H1 (cell line): ENCODE measurements around the gene SASS6. TPM values are rescaled to one million over a fixed set of nuclear protein-coding genes. Genes with fewer than 3 reads are reported as not detected.

Source experiments
- CTCF ChIA-PET: fragments of 300-600 bp; sonication (Branson Sonifier 250); formaldehyde crosslinking; loops from one replicate; lab custom pipeline; 2021; ENCODE audit not compliant: partially characterized antibody; lab: Charles Lee
- POLR2A ChIA-PET: fragments of 300-600 bp; sonication (Branson Sonifier 250); formaldehyde crosslinking; loops from one replicate; lab custom pipeline; 2021; ENCODE audit warnings: inconsistent platforms; ENCODE audit not compliant: partially characterized antibody; lab: Charles Lee
- DNase-seq, 2 experiments: peaks; one replicate each; pipeline versions ENCODE4 v3.0.0 to v3.0.0-alpha.2; 2010 to 2022; ENCODE audit warnings: low spot score in 2 of 2, low read depth in 1 of 2, mixed read lengths in 1 of 2
- FAIRE-seq: peaks from 2 replicates; lab custom pipeline; 2011; peaks lifted over from hg19 to GRCh38; lab: Jason Lieb, UNC
- H2AFZ ChIP-seq: 2 replicates; pipeline ENCODE4 v1.8.1; 2012; ENCODE audit warnings: low read length, inconsistent platforms
- H2AK5ac ChIP-seq: 2 replicates; pipeline ENCODE4 v1.6.1; 2013; ENCODE audit warnings: low read depth, low read length
- H2BK120ac ChIP-seq: replicated peaks from 2 replicates; pipeline ENCODE3; 2013; ENCODE audit warnings: low read depth, low read length, inconsistent platforms
- H2BK12ac ChIP-seq: 2 replicates; pipeline ENCODE4 v1.6.1; 2013; ENCODE audit warnings: low read depth, low read length
- H2BK15ac ChIP-seq: 2 replicates; pipeline ENCODE4 v1.6.1; 2013; ENCODE audit warnings: low read length
- H2BK20ac ChIP-seq: 2 replicates; pipeline ENCODE4 v1.6.1; 2013; ENCODE audit warnings: low read length
- H2BK5ac ChIP-seq: 2 replicates; pipeline ENCODE4 v1.6.1; 2013; ENCODE audit warnings: low read depth, low read length
- H3K14ac ChIP-seq: 2 replicates; pipeline ENCODE4 v1.6.1; 2013; ENCODE audit warnings: inconsistent platforms; ENCODE audit not compliant: insufficient read length
- H3K18ac ChIP-seq: 2 replicates; pipeline ENCODE4 v1.6.1; 2013; ENCODE audit warnings: low read length; ENCODE audit errors: extremely low read depth
- H3K23ac ChIP-seq: 2 replicates; pipeline ENCODE4 v1.6.1; 2013; ENCODE audit warnings: inconsistent platforms; ENCODE audit not compliant: insufficient read length
- H3K23me2 ChIP-seq: 2 replicates; pipeline ENCODE4 v1.6.1; 2013; ENCODE audit warnings: low read depth, low read length
- H3K27ac ChIP-seq: 2 replicates; pipeline ENCODE4 v1.6.1; 2011; ENCODE audit warnings: low read depth, low read length, inconsistent platforms
- H3K27me3 ChIP-seq, 4 experiments: replicated peaks in 1 of 4; 1 replicate in 1 of 4; 2 replicates in 3 of 4; pipeline versions ENCODE4 v1.6.1 to v1.8.1; 2011 to 2013; ENCODE audit warnings: low read length in 3 of 4, mild to moderate bottlenecking in 3 of 4, inconsistent platforms in 2 of 4, mixed read lengths in 2 of 4, moderate library complexity in 1 of 4; ENCODE audit not compliant: control insufficient read depth in 3 of 4, insufficient read depth in 3 of 4; ENCODE audit errors: extremely low read depth in 1 of 4
- H3K36me3 ChIP-seq, 4 experiments: 2 replicates each; pipeline versions ENCODE4 v1.6.1 to v1.8.1; 2011 to 2013; ENCODE audit warnings: mild to moderate bottlenecking in 4 of 4, low read length in 3 of 4, moderate library complexity in 2 of 4, control low read depth in 1 of 4, inconsistent platforms in 1 of 4; ENCODE audit not compliant: insufficient read depth in 4 of 4, control insufficient read depth in 2 of 4
- H3K4ac ChIP-seq: replicated peaks from 2 replicates; pipeline ENCODE3; 2013; ENCODE audit warnings: low read length, low read depth, mixed read lengths, inconsistent platforms; ENCODE audit not compliant: insufficient read length
- H3K4me1 ChIP-seq, 4 experiments: replicated peaks in 1 of 4; 1 replicate in 1 of 4; 2 replicates in 3 of 4; pipeline versions ENCODE4 v1.6.1 to v1.8.1; 2011 to 2013; ENCODE audit warnings: low read length in 3 of 4, inconsistent platforms in 2 of 4, mixed read lengths in 1 of 4; ENCODE audit not compliant: insufficient read depth in 4 of 4, control insufficient read depth in 3 of 4
- H3K4me2 ChIP-seq, 2 experiments: 2 replicates each; pipeline versions ENCODE4 v1.6.1 to v1.8.1; 2011 to 2013; ENCODE audit warnings: low read depth in 2 of 2, low read length in 2 of 2, control low read depth in 1 of 2, inconsistent platforms in 1 of 2, mild to moderate bottlenecking in 1 of 2; ENCODE audit not compliant: insufficient read depth in 1 of 2
- H3K4me3 ChIP-seq, 4 experiments: fragments of 200-600, 300-600 bp in 1 of 4; sonication (generic), shearing (Covaris generic), sonication (Bioruptor Twin) in 1 of 4; 2 replicates each; pipeline versions ENCODE4 v1.5.1 to v1.8.1; 2011 to 2016; ENCODE audit warnings: low read length in 4 of 4, low read depth in 3 of 4, control low read depth in 2 of 4, inconsistent platforms in 2 of 4, mild to moderate bottlenecking in 2 of 4, mixed read lengths in 1 of 4, moderate library complexity in 1 of 4; ENCODE audit not compliant: insufficient read depth in 2 of 4; ENCODE audit errors: extremely low read depth in 1 of 4
- H3K56ac ChIP-seq: replicated peaks from 2 replicates; pipeline ENCODE3; 2013; ENCODE audit warnings: low read depth, mild to moderate bottlenecking, mixed read lengths, low read length, inconsistent platforms; ENCODE audit not compliant: insufficient read length
- H3K79me1 ChIP-seq: 2 replicates; pipeline ENCODE4 v1.6.1; 2013; ENCODE audit warnings: low read depth, low read length, control low read depth
- H3K79me2 ChIP-seq, 2 experiments: 2 replicates each; pipeline versions ENCODE4 v1.6.1 to v1.8.1; 2012 to 2013; ENCODE audit warnings: low read length in 2 of 2, mild to moderate bottlenecking in 2 of 2, inconsistent platforms in 1 of 2; ENCODE audit not compliant: insufficient read depth in 2 of 2, control insufficient read depth in 1 of 2
- H3K9ac ChIP-seq, 4 experiments: replicated peaks in 1 of 4; 1 replicate in 1 of 4; 2 replicates in 3 of 4; pipeline versions ENCODE4 v1.6.1 to v1.8.1; 2011 to 2013; ENCODE audit warnings: low read depth in 3 of 4, low read length in 3 of 4, control low read depth in 2 of 4, mild to moderate bottlenecking in 2 of 4, moderate library complexity in 2 of 4, inconsistent platforms in 1 of 4; ENCODE audit errors: extremely low read depth in 1 of 4
- H3K9me3 ChIP-seq, 2 experiments: 2 replicates each; pipeline versions ENCODE4 v1.6.1 to v1.8.1; 2012 to 2013; ENCODE audit warnings: mild to moderate bottlenecking in 2 of 2, moderate library complexity in 2 of 2, control low read depth in 1 of 2, inconsistent platforms in 1 of 2, low read depth in 1 of 2, low read length in 1 of 2, mixed read lengths in 1 of 2; ENCODE audit not compliant: insufficient read depth in 2 of 2
- H4K20me1 ChIP-seq, 2 experiments: replicated peaks in 1 of 2; 2 replicates each; pipeline versions ENCODE3 to v1.8.1; 2011 to 2013; ENCODE audit warnings: inconsistent platforms in 2 of 2, low read length in 2 of 2, mild to moderate bottlenecking in 1 of 2; ENCODE audit not compliant: insufficient read depth in 2 of 2, control insufficient read depth in 1 of 2
- H4K5ac ChIP-seq: 2 replicates; pipeline ENCODE4 v1.6.1; 2013; ENCODE audit warnings: low read length, low read depth, mixed read lengths, inconsistent platforms; ENCODE audit not compliant: insufficient read length
- H4K8ac ChIP-seq: 2 replicates; pipeline ENCODE4 v1.8.0; 2013; ENCODE audit warnings: mild to moderate bottlenecking, moderate library complexity, low read length, inconsistent platforms; ENCODE audit not compliant: insufficient read depth; ENCODE audit errors: extremely low read depth
- H4K91ac ChIP-seq: replicated peaks from 2 replicates; pipeline ENCODE3; 2013; ENCODE audit warnings: low read length, mixed read lengths, inconsistent platforms; ENCODE audit not compliant: insufficient read length
- ATF2 ChIP-seq: IDR thresholded peaks from 2 replicates; pipeline ENCODE4 v1.6.1; 2012; ENCODE audit warnings: low read length, inconsistent platforms
- BCL11A ChIP-seq, 2 experiments: IDR thresholded peaks; one replicate each; pipeline ENCODE4 v1.6.1; 2011; ENCODE audit warnings: low read depth in 2 of 2, low read length in 2 of 2, mild to moderate bottlenecking in 2 of 2
- CREB1 ChIP-seq: IDR thresholded peaks from 2 replicates; pipeline ENCODE4 v1.6.1; 2012; ENCODE audit warnings: inconsistent platforms
- EZH2 ChIP-seq: fragments of 200-600 bp; sonication (generic); IDR thresholded peaks from 2 replicates; pipeline ENCODE4 v1.7.1; 2012; ENCODE audit warnings: low read depth, mild to moderate bottlenecking, moderate library complexity, low read length, inconsistent platforms; ENCODE audit not compliant: severe bottlenecking
- FOSL1 ChIP-seq: IDR thresholded peaks from 2 replicates; pipeline ENCODE4 v1.6.1; 2011; ENCODE audit warnings: mild to moderate bottlenecking, low read depth, low read length, moderate library complexity; ENCODE audit not compliant: insufficient read depth
- JUN ChIP-seq: IDR thresholded peaks from 2 replicates; pipeline ENCODE4 v1.6.1; 2011; ENCODE audit warnings: low read depth, mild to moderate bottlenecking, improper control_type of control experiment, low read length
- JUND ChIP-seq: IDR thresholded peaks from 2 replicates; pipeline ENCODE4 v1.6.1; 2011; ENCODE audit warnings: mild to moderate bottlenecking, improper control_type of control experiment, low read length
- KDM1A ChIP-seq: fragments of 200-600, 300-600 bp; sonication (generic); IDR thresholded peaks from 2 replicates; pipeline ENCODE4 v1.7.1; 2016; ENCODE audit warnings: mild to moderate bottlenecking, low read length, borderline replicate concordance
- POU5F1 ChIP-seq: IDR thresholded peaks from 2 replicates; pipeline ENCODE4 v1.6.1; 2011; ENCODE audit warnings: low read depth, mild to moderate bottlenecking, low read length, moderate library complexity
- RNF2 ChIP-seq: fragments of 200-900, 300-1000 bp; sonication (generic); IDR thresholded peaks from 2 replicates; pipeline ENCODE4 v1.7.1; 2016; ENCODE audit warnings: borderline replicate concordance, low read depth, mild to moderate bottlenecking, antibody characterized with exemption, low read length; ENCODE audit not compliant: poor library complexity, severe bottlenecking; ENCODE audit errors: missing control alignments
- SIX5 ChIP-seq: IDR thresholded peaks from 2 replicates; pipeline ENCODE4 v1.6.1; 2011; ENCODE audit warnings: mild to moderate bottlenecking, low read depth, low read length
- SP1 ChIP-seq: IDR thresholded peaks from 2 replicates; pipeline ENCODE4 v1.6.1; 2011; ENCODE audit warnings: low read depth, low read length
- SP4 ChIP-seq: IDR thresholded peaks from 2 replicates; pipeline ENCODE4 v1.6.1; 2012; ENCODE audit warnings: low read length, inconsistent platforms
- SRF ChIP-seq: IDR thresholded peaks from 2 replicates; pipeline ENCODE4 v1.6.1; 2011; ENCODE audit warnings: mild to moderate bottlenecking, low read depth, low read length, moderate library complexity
- TAF1 ChIP-seq: IDR thresholded peaks from 2 replicates; pipeline ENCODE4 v1.6.1; 2011; ENCODE audit warnings: mild to moderate bottlenecking, low read depth, low read length
- polyA plus RNA-seq, 7 experiments: library from polyadenylated mRNA; depleted of rRNA in 3 of 7; stranded (reverse) in 5 of 7; unstranded in 2 of 7; fragments of >200 nt in 5 of 7; fragments of 200-250 nt in 2 of 7; gene quantifications; 1 replicate in 5 of 7; 2 replicates in 1 of 7; 4 replicates in 1 of 7; pipeline versions ENCODE4 v1.2.1 to v1.2.3, GENCODE V29; 2011 to 2013; ENCODE audit warnings: missing spikeins in 2 of 7, mixed read lengths in 2 of 7
- total RNA-seq: library from RNA; stranded (reverse); fragmentation: NEBNext Ultra II Directional; extraction: Animal tissue kit (Norgen Biotek cat#: 25700); gene quantifications from 2 replicates; pipeline ENCODE4 v1.2.1, GENCODE V29; 2021

SASS6 gene
- total and polyA plus RNA-seq, 2 of the 8 experiments (the other 6 are each of a cell fraction or from before 2014, with no cell fraction given), result 1.2 to 13.8 TPM

GRCh38 chr1:100053119-100053518 is 79.6 kb downstream of the SASS6 start:
- no peak overlapping the region for H4K91ac ChIP-seq
- no peak overlapping the region for H3K56ac ChIP-seq
- CTCF ChIA-PET, result no interaction called here
- no peak overlapping the region for H2BK12ac ChIP-seq
- H4K5ac ChIP-seq, result no peak overlapping the region
- no peak overlapping the region for H3K9ac ChIP-seq
- no peaks in the 10 kb centered on the region for H3K9me3 ChIP-seq
- no peak overlapping the region for H3K27ac ChIP-seq
- no peak overlapping the region for H3K14ac ChIP-seq
- peaks cover 0 to 7% of the 10 kb centered on the region in 2 experiments for H4K20me1 ChIP-seq
- H2BK120ac ChIP-seq, result no peak overlapping the region
- H2AK5ac ChIP-seq, result no peak overlapping the region
- peaks cover 0 to 18% (median 0%) of the 10 kb centered on the region in 4 experiments; a peak in 1 of 8 replicates for H3K36me3 ChIP-seq
- H3K4ac ChIP-seq, result no peak overlapping the region
- no peak overlapping the region for H3K4me2 ChIP-seq
- no peak overlapping the region for H2BK20ac ChIP-seq
- no peaks in the 10 kb centered on the region for H3K23me2 ChIP-seq
- H3K27me3 ChIP-seq, result no peaks in the 10 kb centered on the region
- H2AFZ ChIP-seq, result no peak overlapping the region
- no peak overlapping the region for H3K18ac ChIP-seq
- no peak for FAIRE-seq
- H3K79me2 ChIP-seq, result peaks cover 0 to 61% of the 10 kb centered on the region in 2 experiments; a peak in 2 of 4 replicates
- no peak overlapping the region for H3K4me3 ChIP-seq
- H4K8ac ChIP-seq, result no peak overlapping the region
- peaks cover 0 to 6% (median 2%) of the 10 kb centered on the region in 4 experiments; a peak in 2 of 7 replicates for H3K4me1 ChIP-seq
- no peak overlapping the region for H3K23ac ChIP-seq
- no peak overlapping the region for H2BK5ac ChIP-seq
- no peak for DNase-seq
- POLR2A ChIA-PET, result no interaction called here
- H2BK15ac ChIP-seq, result no peak overlapping the region
- H3K79me1 ChIP-seq, result peaks cover 4% of the 10 kb centered on the region
- TF ChIP-seq KDM1A, result no peak
- no peak for TF ChIP-seq SRF
- TF ChIP-seq SP1, result no peak
- no peak for TF ChIP-seq SP4
- TF ChIP-seq TAF1, result no peak
- no peak for TF ChIP-seq POU5F1
- no peak for TF ChIP-seq JUN
- no peak for TF ChIP-seq ATF2
- no peak for TF ChIP-seq JUND
- TF ChIP-seq BCL11A (IDR thresholded peaks at IDR 0.05; ENCODE audit: low read depth in 2 of 2, low read length in 2 of 2), result no peak
- TF ChIP-seq CREB1, result no peak
- TF ChIP-seq EZH2, result no peak
- TF ChIP-seq FOSL1, result no peak
- no peak for TF ChIP-seq SIX5
- no peak for TF ChIP-seq RNF2
